Measurements from ENCODE around the gene NDRG4.
A peak's percentile ranks its signal among the peaks of the same experiment; 100 is the strongest.

The NDRG4 gene

DNA sequence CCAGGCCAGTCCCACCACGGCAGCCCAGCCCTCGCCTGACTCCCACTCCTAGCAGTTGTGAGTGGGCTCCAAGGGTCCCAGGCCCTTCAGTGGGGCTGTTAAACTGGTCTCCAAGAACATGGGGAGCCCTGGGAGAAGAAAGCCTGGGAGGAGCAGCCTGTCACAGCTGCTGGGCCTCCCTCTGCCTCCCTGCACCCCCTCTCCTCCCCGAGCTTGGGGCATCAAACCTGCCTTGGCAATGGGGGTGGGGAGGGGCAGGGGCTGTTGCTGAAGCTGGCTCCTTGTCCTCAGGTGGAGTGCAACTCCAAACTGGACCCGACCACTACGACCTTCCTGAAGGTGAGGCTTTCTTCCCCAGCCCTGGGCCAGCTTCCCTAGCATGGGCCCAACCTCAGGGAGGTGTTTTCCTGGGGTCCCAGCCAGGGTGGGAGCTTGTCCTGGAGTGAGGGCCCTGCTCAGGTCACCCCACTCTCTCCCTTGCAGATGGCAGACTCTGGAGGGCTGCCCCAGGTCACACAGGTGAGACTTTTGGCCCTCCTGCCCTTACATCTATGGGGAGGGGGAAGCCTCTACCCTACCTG is 8.8 kb downstream of the NDRG4 start:
- DNase-seq (ENCODE audit: low read depth in 4 of 4, low spot score in 1 of 4) = no peak

DNA sequence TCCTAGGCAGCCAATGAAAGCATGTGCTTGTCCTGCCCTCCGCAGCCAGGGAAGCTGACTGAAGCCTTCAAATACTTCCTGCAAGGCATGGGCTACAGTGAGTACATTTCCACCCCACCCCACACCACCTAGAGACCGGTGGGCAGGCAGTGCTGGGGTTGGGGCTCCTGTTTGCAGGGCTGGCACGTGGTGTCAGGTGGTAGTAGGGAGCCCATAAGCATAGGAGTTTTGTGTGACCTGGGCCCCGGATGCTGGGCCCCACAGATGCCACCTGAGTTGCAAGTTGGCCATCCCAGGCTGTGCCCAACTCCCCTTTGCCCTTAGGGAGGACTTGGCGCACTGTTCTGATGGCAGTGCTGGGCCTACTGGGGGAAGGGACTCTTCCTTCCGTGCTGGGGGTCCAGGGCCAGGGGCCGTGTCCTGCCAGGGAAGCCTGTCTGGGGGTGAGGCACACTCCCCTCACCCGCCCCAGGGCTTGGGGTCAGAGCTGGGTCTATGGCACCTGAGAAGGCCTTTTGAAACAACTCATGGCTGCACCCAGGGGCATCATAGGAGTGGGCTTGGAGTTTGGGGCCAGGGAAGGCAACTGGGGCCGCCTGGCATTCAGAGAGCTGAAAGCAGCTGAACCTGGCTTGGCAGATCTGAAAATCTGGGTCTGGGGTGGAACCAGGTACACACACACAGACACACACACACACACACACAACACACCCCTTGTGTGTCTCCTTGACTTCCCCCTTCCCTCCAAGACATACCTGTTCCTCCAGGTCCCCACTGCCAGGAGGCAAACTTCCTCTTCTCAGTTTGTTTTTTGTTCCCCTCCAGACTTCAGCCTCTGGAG is 9.5 kb downstream of the NDRG4 start:
- DNase-seq (ENCODE audit: low read depth in 4 of 4, low spot score in 1 of 4) = no peak

DNA sequence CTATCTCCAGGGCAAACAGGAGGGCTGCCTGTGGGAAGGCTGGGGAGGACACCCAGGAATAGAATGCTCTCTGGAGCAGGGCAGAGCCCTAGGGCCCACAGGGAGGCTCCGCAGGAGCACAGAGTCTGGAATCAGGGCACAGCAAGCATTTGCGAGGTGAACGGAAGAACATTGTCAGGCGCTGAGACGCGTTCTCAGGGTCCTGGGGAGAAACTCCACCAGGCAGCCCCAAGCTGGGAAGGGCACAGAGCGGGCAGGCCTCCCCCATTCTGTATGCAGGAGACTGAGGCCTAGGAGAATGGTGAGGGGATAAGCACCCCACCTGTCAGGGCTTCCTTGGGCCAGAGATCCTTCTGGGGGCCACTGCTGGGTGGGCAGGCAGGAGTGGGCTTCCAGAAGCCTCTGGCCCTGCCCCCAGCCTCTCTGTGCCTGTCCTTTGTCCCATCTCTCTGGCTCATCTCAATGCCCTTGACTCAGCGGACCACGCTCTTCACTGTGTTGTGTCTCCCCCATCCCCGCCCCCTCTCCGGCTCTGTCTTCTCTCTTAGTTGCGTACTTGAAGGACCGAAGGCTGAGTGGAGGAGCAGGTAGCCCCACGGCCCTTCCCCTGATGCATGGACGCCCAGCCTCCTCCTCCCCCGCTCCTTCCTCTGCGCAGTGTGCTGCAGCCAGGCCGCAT is 10.3 kb downstream of the NDRG4 start:
- DNase-seq (ENCODE audit: low read depth in 4 of 4, low spot score in 1 of 4) = no peak

DNA sequence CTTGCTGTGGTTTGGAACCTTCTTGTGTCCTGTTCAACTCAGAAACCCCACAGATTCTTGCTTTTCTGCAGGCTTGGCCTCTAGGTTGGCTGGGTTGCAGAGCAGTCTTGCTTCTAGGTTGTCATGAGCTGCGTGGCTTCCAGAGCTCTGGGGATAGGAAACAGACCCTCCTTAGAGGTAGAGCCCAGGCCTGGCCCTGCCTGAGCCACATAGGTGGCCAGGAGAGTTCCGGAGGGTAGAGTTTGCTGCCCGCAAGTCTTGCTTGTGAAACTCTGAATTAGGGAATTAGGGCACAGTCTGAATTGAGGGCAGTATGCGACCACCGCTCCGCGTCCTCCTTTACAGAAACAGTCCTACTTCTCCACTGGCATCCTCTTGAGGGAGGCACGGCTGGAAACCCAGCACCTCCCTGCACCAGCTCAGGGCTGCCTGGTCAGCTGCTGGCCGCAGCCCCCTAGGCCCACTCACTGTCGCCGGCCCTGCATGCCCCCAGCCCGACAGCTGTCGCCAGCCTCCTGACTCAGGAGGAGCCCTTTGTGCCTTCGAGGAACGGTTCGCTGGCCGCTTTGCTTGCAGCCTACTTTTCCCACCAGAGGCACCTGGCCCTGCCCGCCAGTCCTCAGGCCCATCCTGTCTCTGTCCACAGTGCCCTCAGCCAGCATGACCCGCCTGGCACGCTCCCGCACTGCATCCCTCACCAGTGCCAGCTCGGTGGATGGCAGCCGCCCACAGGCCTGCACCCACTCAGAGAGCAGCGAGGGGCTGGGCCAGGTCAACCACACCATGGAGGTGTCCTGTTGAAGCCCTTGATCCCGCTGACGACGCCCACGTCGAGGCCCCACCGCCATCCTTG is 11.1 kb downstream of the NDRG4 start:
- no peak for DNase-seq (ENCODE audit: low read depth in 4 of 4, low spot score in 1 of 4)

DNA sequence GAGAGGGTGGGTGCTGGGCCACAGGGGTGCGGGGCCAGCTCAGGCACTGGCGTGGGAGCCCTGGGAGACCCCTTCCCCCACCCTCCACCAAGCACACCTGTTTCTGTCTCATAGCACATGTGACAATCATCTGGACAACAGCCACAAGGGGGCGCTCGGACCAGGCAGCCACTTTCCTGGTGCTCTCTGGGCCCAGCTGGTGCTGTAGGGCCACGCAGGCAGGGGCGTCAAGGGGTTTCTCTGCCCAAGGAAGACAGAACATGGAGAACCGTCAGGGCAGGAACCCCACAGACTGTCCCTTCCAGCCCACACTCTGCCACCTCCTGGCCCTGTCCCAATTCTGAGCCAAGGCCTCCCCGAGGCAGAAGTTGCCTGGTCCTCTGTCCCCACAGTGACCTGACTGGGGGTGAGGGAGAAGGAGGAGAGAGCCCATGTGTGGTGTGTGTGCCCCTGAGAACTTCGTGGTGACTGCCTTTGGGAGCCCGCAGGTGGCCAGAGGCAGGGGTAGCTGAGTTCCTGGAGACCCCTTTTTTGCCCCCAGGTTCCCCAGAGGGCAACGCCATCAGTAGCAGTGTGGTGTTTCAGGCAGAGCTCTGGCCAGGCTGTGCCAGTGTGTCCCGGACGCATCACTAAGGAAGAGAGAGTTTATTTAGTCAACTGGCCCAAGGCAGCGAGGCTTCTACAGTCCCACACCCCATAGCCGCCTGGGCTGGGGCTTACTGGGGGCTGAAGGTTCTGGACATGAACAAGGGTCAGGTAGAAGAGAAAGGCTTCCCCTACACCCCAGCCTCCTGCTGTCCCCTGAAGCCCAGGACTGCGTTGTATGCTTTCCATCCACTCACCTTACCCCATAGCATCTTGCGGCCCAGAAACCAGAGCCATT is 12.2 kb downstream of the NDRG4 start:
- DNase-seq (ENCODE audit: low read depth in 4 of 4, low spot score in 1 of 4) = peak; percentile 79 to 94 (median 84)

DNA sequence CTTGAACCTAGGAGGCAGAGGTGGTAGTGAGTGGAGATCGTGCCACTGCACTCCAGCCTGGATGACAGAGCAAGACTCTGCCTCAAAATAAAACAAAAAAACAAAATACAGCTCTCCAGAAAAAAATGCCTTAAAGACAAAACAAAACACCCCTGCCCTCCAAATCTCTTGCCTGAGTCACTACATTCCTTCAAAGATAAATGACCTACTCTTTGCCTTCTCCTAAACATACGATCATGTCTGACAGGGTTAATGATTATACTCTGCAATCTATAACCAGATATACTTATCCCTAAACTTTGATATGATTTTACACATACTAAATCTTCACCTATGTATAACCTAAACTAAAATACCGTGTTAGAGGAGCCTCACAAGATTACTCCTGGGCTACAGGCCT is 13.9 kb downstream of the NDRG4 start:
- DNase-seq (ENCODE audit: low read depth in 4 of 4, low spot score in 1 of 4) = no peak

DNA sequence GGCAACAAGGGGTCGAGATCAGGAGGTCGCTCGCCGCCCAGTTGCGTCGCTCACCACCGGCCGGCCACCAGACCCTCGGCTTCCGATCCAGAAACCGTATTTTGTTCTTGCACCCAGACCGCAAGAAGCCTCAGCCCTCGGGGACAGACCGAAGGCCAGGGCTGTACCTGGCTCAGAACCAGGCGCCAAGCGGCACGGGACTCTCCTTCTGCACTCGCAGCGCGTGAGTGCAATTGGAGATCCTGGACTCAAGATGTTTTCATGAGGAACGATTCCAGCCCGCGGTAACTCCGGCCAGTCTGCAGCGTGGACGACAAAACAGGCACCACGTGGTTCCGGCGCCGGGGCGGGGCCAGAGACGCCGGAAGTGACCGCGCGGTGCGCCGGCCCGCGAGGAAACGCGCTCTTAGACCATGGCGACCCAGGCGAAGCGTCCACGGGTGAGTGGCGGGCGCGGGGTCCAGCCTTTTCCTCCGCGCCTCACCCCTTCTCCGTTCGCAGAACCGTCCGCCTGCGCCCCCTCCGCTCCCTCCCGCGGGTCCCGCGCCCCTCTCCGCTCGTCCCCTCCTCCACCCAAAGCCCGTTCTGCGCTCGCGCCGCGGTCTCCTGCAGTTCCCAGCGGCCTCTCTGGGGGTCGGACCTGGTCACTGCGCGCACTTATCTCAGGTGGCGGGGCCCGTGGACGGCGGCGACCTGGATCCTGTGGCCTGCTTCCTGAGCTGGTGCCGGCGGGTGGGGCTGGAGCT is 15.4 kb downstream of the NDRG4 start, which contains the start of gene SETD6:
SETD6 (plus strand) TSS at position 393 of the 746 bp plus-strand sequence; CDS start at position 414, 21 bp downstream.
- DNase-seq (ENCODE audit: low read depth in 4 of 4, low spot score in 1 of 4) = peak; percentile 47 to 74 (median 63)

DNA sequence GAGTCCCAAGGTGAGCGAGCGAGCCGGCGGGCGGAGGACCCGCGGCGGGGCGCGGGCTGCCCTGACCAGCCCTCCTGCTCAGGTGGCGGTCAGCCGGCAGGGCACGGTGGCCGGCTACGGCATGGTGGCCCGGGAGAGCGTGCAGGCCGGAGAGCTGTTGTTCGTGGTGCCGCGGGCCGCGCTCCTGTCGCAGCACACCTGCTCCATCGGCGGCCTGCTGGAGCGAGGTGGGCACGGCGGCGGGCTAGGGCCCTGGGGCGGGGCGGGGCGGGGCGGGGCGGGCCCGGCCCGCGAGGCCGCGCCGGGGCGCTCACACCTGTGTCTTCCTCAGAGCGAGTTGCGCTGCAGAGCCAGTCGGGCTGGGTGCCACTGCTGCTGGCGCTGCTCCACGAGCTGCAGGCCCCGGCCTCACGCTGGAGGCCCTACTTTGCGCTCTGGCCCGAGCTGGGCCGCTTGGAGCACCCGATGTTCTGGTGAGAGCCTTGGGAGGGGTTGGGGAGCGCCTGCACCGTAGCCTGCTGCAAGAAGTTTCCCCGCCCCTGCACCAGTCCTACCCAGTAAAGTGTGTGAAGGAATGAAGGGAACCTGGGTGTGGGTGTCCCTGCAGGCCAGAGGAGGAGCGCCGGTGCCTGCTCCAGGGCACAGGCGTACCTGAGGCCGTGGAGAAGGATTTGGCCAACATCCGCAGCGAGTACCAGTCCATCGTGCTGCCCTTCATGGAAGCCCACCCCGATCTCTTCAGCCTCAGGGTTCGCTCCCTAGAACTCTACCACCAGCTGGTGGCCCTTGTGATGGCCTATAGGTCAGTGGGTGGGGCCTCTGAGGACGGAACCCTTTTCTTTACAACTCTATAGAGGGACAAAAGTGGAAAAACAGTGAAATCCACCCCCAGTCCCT is 16.2 kb downstream of the NDRG4 start:
- DNase-seq (ENCODE audit: low read depth in 4 of 4, low spot score in 1 of 4) = peak in 1 of 4 experiments; percentile 37

DNA sequence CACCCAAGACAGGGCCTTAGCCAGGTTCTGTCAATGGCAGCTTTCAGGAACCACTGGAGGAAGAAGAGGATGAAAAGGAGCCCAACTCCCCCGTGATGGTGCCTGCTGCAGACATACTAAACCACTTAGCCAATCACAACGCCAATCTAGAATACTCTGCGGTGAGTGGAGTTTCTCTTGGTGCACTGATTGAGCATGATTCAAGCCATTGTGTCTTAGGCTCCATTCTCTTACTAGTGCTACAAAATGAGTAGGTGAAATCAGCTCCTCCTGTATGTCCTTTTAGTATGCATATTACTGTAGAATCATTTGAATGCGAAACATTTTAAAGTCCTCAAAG is 16.8 kb downstream of the NDRG4 start:
- no peak for DNase-seq (ENCODE audit: low read depth in 4 of 4, low spot score in 1 of 4)

DNA sequence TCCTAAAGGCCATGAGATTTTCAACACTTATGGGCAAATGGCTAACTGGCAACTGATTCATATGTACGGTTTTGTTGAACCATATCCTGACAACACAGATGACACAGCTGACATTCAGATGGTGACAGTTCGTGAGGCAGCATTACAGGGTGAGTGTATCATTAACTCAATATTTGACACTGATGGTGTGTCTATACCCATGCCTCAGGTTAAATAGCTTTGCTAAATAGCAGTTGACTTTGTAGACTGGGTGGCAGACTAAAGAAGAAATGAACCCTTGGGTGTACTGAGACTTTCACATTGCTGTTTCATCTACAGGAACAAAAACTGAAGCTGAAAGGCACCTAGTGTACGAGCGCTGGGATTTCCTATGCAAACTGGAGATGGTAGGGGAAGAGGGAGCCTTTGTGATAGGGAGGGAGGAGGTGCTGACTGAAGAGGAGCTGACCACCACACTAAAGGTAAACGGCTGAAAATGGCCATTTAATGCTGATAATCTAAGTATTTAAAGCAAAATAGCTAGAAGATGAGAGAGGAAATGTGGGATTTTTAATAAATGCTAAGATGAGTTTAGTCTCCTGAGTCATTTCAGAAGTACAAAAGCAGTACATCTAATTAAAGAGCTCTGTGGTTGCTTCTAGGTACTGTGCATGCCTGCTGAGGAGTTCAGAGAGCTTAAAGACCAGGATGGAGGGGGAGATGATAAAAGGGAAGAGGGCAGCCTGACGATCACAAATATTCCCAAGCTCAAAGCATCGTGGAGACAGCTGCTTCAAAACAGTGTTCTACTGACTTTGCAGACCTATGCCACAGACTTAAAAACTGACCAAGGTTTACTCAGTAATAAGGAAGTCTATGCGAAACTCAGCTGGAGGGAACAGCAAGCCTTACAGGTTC is 18.4 kb downstream of the NDRG4 start:
- no peak for DNase-seq (ENCODE audit: low read depth in 4 of 4, low spot score in 1 of 4)

DNA sequence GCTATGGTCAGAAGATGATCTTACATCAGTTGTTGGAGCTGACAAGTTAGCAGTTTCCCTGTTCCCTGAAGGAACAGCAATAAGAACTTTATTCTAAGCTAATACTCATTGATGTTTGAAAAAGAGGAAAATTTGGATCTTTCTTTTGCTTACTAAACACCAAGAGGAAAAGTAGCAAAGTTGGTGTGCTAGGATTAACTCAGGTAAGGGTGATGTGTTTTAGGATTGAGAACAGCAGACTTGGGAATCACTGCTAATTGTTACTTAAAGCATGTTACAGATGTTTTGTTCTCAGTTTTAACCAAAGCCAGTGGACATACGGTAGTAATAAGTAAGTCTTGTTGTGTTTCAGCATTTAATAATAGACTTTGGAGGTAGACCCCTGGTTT is 19.0 kb downstream of the NDRG4 start:
- no peak for DNase-seq (ENCODE audit: low read depth in 4 of 4, low spot score in 1 of 4)

DNA sequence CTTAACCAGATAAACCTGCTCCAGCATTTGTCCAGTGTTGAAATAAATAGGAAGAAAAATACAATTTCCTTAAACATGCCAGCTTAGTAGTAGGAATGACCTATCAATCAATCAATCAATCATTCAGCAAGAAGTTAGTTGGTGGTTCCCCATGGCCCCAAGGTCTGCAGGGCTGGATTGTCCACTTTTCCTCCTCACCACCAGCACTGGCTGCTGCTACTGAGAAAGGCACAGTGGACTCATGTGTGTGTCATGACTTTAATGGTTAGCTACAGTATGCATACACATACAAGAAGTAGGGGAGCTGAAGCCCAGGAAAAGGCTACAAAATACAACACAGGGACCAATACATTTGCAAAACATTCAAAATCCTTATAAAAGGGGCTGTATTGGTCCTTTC is 19.8 kb downstream of the NDRG4 start:
- no peak for DNase-seq (ENCODE audit: low read depth in 4 of 4, low spot score in 1 of 4)

DNA sequence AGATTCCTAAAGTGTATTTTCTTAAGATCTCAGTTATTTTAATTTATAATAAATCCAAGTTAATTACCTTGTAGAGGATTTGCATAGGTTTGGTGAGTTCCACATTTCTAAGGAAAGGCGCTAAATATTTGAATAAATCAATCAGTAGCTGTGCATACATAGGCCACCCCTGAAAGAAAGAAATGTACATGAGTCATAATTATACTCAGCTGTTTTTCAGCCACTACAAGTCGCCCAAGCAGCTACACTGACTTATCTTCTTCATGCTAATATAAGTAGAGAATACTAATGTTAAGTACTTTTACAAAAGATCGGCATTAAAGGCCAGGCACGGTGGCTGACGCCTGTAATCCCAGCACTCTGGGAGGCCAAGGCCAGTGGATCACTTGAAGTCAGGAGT is 30.2 kb downstream of the NDRG4 start:
- DNase-seq (ENCODE audit: low read depth in 4 of 4, low spot score in 1 of 4) = no peak

DNA sequence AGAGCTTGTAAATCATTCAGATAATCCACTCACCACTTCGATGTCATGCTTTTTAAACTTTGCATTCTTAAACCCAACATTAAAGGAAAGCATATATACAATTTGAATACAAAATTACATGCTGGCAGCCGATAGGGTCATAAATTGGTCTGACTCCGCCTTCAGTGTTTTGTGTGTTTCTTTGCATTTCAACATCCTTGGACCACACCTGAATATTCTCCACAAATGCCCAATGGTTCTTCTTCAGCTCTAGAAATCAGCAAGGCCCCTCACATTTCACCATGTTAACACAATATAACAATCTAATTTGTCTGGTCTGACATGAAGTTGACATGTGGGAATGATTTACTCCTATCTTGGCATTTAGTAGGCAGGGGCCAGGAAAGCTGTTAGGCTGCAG is 32.5 kb downstream of the NDRG4 start:
- no peak for DNase-seq (ENCODE audit: low read depth in 4 of 4, low spot score in 1 of 4)

DNA sequence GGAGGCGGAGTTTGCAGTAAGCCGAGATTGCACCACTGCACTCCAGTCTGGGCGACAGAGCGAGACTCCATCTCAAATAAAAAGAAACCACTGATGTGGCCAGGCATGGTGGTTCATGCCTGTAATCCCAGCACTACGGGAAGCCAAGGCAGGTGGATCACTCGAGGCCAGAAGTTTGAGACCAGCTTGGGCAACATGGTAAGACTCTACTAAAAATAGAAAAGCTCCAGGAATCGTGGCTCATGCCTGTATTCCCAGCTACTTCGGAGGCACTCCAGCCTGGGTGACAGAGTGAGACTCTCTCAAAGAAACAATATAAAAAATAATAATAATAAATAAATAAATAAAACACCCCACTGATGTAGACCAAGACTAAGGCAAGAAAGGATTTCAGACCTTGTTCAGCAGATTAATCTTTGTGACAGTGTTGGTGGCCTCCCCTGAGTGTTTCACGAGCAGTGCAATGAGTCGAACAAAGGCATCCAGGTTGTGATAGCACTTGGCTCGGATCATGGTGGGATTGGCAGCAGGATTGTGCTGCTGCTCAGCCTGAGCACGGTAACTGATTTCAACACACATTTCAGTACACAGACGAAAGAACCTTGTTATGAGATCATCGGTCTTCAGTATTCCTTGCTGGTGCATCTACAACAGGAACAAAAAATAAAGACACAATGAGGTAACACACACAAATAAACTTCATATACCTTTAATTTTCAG is 34.0 kb downstream of the NDRG4 start:
- no peak for DNase-seq (ENCODE audit: low read depth in 4 of 4, low spot score in 1 of 4)

DNA sequence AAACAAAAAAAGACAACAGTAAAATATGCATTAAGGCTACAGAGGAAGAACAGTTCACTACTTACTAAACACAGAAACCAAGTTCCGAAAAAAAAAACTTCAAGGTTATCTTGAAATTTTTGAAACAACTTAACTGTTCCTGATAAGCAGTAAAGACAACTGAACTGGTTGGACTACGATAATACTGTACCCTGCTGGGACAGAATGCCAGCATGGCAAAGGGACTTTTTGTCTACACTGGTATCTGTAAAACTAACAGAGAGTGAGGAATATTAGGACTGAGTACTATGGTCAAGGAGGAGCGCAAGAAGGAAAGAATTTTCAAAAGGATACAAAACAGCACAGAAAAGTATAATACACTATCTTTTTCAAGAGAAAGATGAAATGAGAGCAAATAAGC is 35.2 kb downstream of the NDRG4 start:
- no peak for DNase-seq (ENCODE audit: low read depth in 4 of 4, low spot score in 1 of 4)

DNA sequence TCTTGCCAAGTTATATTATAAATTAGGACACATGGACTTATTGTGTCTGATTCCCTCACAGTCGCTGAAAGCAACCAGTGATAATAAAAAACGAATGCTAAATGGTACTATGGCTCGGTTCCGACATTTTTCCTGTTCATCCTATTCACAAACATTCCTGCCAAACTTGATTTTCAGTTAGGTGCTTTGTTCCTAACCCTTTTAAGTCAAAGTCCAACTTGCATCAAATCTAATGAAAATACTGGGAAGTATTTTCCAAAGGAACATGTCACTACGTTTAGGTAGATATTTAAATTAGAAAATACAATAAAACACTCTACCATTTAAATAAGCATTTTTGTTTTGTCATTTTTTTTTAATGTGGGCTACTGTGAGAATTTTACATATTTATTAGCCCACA is 36.3 kb downstream of the NDRG4 start:
- no peak for DNase-seq (ENCODE audit: low read depth in 4 of 4, low spot score in 1 of 4)

Measured in stimulated activated CD4-positive, alpha-beta T cell treated with anti-CD3 and anti-CD28 coated beads, Interleukin-1b, Interleukin-23, amount 100 ng/mL, for 24 hours (primary cell).